Measurements from ENCODE around the gene NANOS1. TPM values are rescaled to one million over a fixed set of nuclear protein-coding genes. Genes with fewer than 3 reads are reported as not detected.

NANOS1 gene
- total RNA-seq, 1 experiment from 2014 or later = 5.4 TPM

GRCh38 chr10:118983263-118983662 lies 46.3 kb upstream of the NANOS1 start:
- Histone ChIP-seq H3K4me1 (ENCODE audit: insufficient read depth, low read length) (no peaks in the 10 kb centered on the region), H3K27ac (ENCODE audit: low read length) (no peak overlapping the region), H3K79me2 (ENCODE audit: low read length) (no peaks in the 10 kb centered on the region), H4K20me1 (ENCODE audit: low read length) (no peaks in the 10 kb centered on the region), H3K9ac (ENCODE audit: low read length) (no peak overlapping the region), H3K27me3 (ENCODE audit: low read length) (no peaks in the 10 kb centered on the region), H3K9me3 (ENCODE audit: low read length) (no peaks in the 10 kb centered on the region), H3K9me2 (replicated peaks; ENCODE audit: low read length) (no peaks in the 10 kb centered on the region), H3F3A (ENCODE audit: low read length, unreplicated experiment) (no peaks in the 10 kb centered on the region), H3K36me3 (ENCODE audit: low read depth, low read length) (no peaks in the 10 kb centered on the region), H3K4me3 (ENCODE audit: low read length) (no peak overlapping the region), H3K4me2 (ENCODE audit: low read length) (no peak overlapping the region), H2AFZ (ENCODE audit: low read length) (no peak overlapping the region)
- ChIA-PET POLR2A (ENCODE audit: unreplicated experiment) (interaction anchor here (0.6 kb wide), 1 partner anchor 14 kb away, joined by 6 read pairs; no protein-coding TSS in a partner anchor), CTCF (no interaction called here)
- BruUV-seq (replicated peaks) = no TSS peak
- DNase-seq (no peak), ATAC-seq (no peak)
- intact Hi-C loops (cut with micrococcal nuclease) = no loop called here
- TF ChIP-seq EZH2 (IDR thresholded peaks at IDR 0.05; ENCODE audit: low read length, unreplicated experiment) (no peak), EZH2phosphoT487 (IDR thresholded peaks at IDR 0.05; ENCODE audit: borderline replicate concordance, low read length) (no peak), CTCF (conservative IDR thresholded peaks at IDR 0.05; ENCODE audit: low read depth, low read length) (no peak)

GRCh38 chr10:118985576-118985975 lies 43.9 kb upstream of the NANOS1 start:
- no peaks in the 10 kb centered on the region for H3K4me1 ChIP-seq (ENCODE audit: insufficient read depth, low read length)
- no peaks in the 10 kb centered on the region for H3K9me2 ChIP-seq (replicated peaks; ENCODE audit: low read length)
- intact Hi-C loops (cut with micrococcal nuclease) = no loop called here
- no peak for ATAC-seq
- TF ChIP-seq EZH2 (IDR thresholded peaks at IDR 0.05; ENCODE audit: low read length, unreplicated experiment) (no peak), CTCF (conservative IDR thresholded peaks at IDR 0.05; ENCODE audit: low read depth, low read length) (no peak), EZH2phosphoT487 (IDR thresholded peaks at IDR 0.05; ENCODE audit: borderline replicate concordance, low read length) (no peak)
- no peak overlapping the region for H2AFZ ChIP-seq (ENCODE audit: low read length)
- no peak overlapping the region for H3K4me2 ChIP-seq (ENCODE audit: low read length)
- H3K4me3 ChIP-seq (ENCODE audit: low read length) = no peak overlapping the region
- no peak for DNase-seq
- POLR2A ChIA-PET (ENCODE audit: unreplicated experiment) = interaction anchor here (0.6 kb wide), 1 partner anchor 9 kb away, joined by 8 read pairs; no protein-coding TSS in a partner anchor
- H3F3A ChIP-seq (ENCODE audit: low read length, unreplicated experiment) = no peaks in the 10 kb centered on the region
- CTCF ChIA-PET = no interaction called here
- H4K20me1 ChIP-seq (ENCODE audit: low read length) = no peaks in the 10 kb centered on the region
- H3K27me3 ChIP-seq (ENCODE audit: low read length) = no peaks in the 10 kb centered on the region
- BruUV-seq (replicated peaks) = no TSS peak
- H3K79me2 ChIP-seq (ENCODE audit: low read length) = no peaks in the 10 kb centered on the region
- no peaks in the 10 kb centered on the region for H3K9me3 ChIP-seq (ENCODE audit: low read length)
- H3K9ac ChIP-seq (ENCODE audit: low read length) = no peak overlapping the region
- H3K27ac ChIP-seq (ENCODE audit: low read length) = no peak overlapping the region
- H3K36me3 ChIP-seq (ENCODE audit: low read depth, low read length) = no peaks in the 10 kb centered on the region

GRCh38 chr10:118986815-118987790 lies 42.4 kb upstream of the NANOS1 start:
- Histone ChIP-seq H3F3A (ENCODE audit: low read length, unreplicated experiment) (no peaks in the 10 kb centered on the region), H4K20me1 (ENCODE audit: low read length) (no peaks in the 10 kb centered on the region), H3K4me3 (ENCODE audit: low read length) (no peak overlapping the region), H2AFZ (ENCODE audit: low read length) (no peak overlapping the region), H3K27ac (ENCODE audit: low read length) (no peak overlapping the region), H3K9ac (ENCODE audit: low read length) (no peak overlapping the region), H3K36me3 (ENCODE audit: low read depth, low read length) (no peaks in the 10 kb centered on the region), H3K9me3 (ENCODE audit: low read length) (no peaks in the 10 kb centered on the region), H3K79me2 (ENCODE audit: low read length) (no peaks in the 10 kb centered on the region), H3K4me2 (ENCODE audit: low read length) (no peak overlapping the region), H3K27me3 (ENCODE audit: low read length) (no peaks in the 10 kb centered on the region), H3K9me2 (replicated peaks; ENCODE audit: low read length) (no peaks in the 10 kb centered on the region), H3K4me1 (ENCODE audit: insufficient read depth, low read length) (no peaks in the 10 kb centered on the region)
- intact Hi-C loops (cut with micrococcal nuclease) = no loop called here
- BruUV-seq (replicated peaks) = no TSS peak
- no peak for DNase-seq
- no peak for TF ChIP-seq CTCF (conservative IDR thresholded peaks at IDR 0.05; ENCODE audit: low read depth, low read length)
- TF ChIP-seq EZH2 (IDR thresholded peaks at IDR 0.05; ENCODE audit: low read length, unreplicated experiment) = no peak
- no peak for TF ChIP-seq EZH2phosphoT487 (IDR thresholded peaks at IDR 0.05; ENCODE audit: borderline replicate concordance, low read length)
- ATAC-seq = no peak
- ChIA-PET POLR2A (ENCODE audit: unreplicated experiment) (interaction anchor here (0.6 to 0.7 kb wide), 2 partner anchors 9 to 15 kb away, joined by 3 to 8 read pairs; no protein-coding TSS in a partner anchor), CTCF (no interaction called here)
